SK-N-SH (cell line): ENCODE measurements around the gene HIF1AN. TPM values are rescaled to one million over a fixed set of nuclear protein-coding genes. Genes with fewer than 3 reads are reported as not detected.

Source experiments
- CTCF ChIA-PET: fragments of 300-600, 350-600 bp; formaldehyde crosslinking; extraction: SDS; loops from one replicate; lab custom pipeline; 2021; lab: Yijun Ruan, JAX
- POLR2A ChIA-PET: fragments of 350-600 bp; sonication (Branson Sonifier 250); formaldehyde crosslinking; extraction: SDS; loops from one replicate; lab custom pipeline; 2020; ENCODE audit warnings: antibody characterized with exemption, inconsistent platforms; lab: Yijun Ruan, JAX
- DNase-seq: peaks from one replicate; pipeline ENCODE4 v3.0.0; 2012
- H2AFZ ChIP-seq: fragments of 200-600 bp; sonication (generic); 2 replicates; pipeline ENCODE4 v1.8.1; 2016; ENCODE audit warnings: antibody characterized with exemption, mild to moderate bottlenecking, low read depth
- H3F3A ChIP-seq: fragments of 200-600 bp; sonication (generic); replicated peaks from 2 replicates; pipeline ENCODE3; 2016; ENCODE audit warnings: antibody characterized with exemption, mild to moderate bottlenecking; ENCODE audit not compliant: insufficient read depth
- H3K27ac ChIP-seq, 2 experiments: fragments of 200-500 bp in 1 of 2; fragments of 200-600 bp in 1 of 2; sonication (Bioruptor generic) in 1 of 2; sonication (generic), shearing (Covaris generic) in 1 of 2; 2 replicates each; pipeline versions ENCODE4 v1.5.1 to v1.6.1; 2014 to 2016; ENCODE audit warnings: low read depth in 2 of 2, inconsistent platforms in 1 of 2, low read length in 1 of 2, mild to moderate bottlenecking in 1 of 2, mixed read lengths in 1 of 2
- H3K27me3 ChIP-seq: fragments of 200-600 bp; sonication (generic), shearing (Covaris generic); 2 replicates; pipeline ENCODE4 v1.6.1; 2016; ENCODE audit warnings: mixed run types; ENCODE audit not compliant: insufficient read depth
- H3K36me3 ChIP-seq, 2 experiments: fragments of 200-500 bp in 1 of 2; fragments of 200-600 bp in 1 of 2; sonication (Bioruptor generic) in 1 of 2; sonication (generic) in 1 of 2; replicated peaks in 1 of 2; 2 replicates each; pipeline versions ENCODE3 to v1.5.1; 2014 to 2016; ENCODE audit warnings: low read length in 1 of 2, mild to moderate bottlenecking in 1 of 2; ENCODE audit not compliant: insufficient read depth in 2 of 2, control insufficient read depth in 1 of 2
- H3K4me1 ChIP-seq, 2 experiments: fragments of 200-500 bp in 1 of 2; fragments of 200-600 bp in 1 of 2; sonication (Bioruptor generic) in 1 of 2; sonication (generic), shearing (Covaris generic) in 1 of 2; 2 replicates each; pipeline versions ENCODE4 v1.5.1 to v1.6.1; 2014 to 2016; ENCODE audit warnings: low read depth in 1 of 2, low read length in 1 of 2, mixed run types in 1 of 2; ENCODE audit not compliant: insufficient read depth in 2 of 2, control insufficient read depth in 1 of 2
- H3K4me2 ChIP-seq: fragments of 200-600 bp; sonication (generic), shearing (Covaris generic); 2 replicates; pipeline ENCODE4 v1.6.1; 2017; ENCODE audit warnings: mixed run types
- H3K4me3 ChIP-seq, 2 experiments: fragments of 200-500 bp in 1 of 2; fragments of 200-600 bp in 1 of 2; sonication (Bioruptor generic) in 1 of 2; sonication (generic), shearing (Covaris generic) in 1 of 2; 2 replicates each; pipeline versions ENCODE4 v1.5.1 to v1.8.1; 2014 to 2016; ENCODE audit warnings: low read depth in 2 of 2, inconsistent platforms in 1 of 2, low read length in 1 of 2, mild to moderate bottlenecking in 1 of 2, mixed read lengths in 1 of 2, moderate library complexity in 1 of 2
- H3K79me2 ChIP-seq: fragments of 200-600 bp; sonication (generic); 2 replicates; pipeline ENCODE4 v1.8.1; 2017; ENCODE audit warnings: mild to moderate bottlenecking; ENCODE audit not compliant: insufficient read depth
- H3K9ac ChIP-seq: fragments of 200-600 bp; sonication (generic); 2 replicates; pipeline ENCODE4 v1.6.1; 2017; ENCODE audit warnings: mixed run types
- H3K9me2 ChIP-seq: fragments of 200-600 bp; sonication (generic); 2 replicates; pipeline ENCODE4 v1.6.1; 2017; ENCODE audit warnings: mixed run types
- H3K9me3 ChIP-seq: fragments of 200-600 bp; sonication (generic); 2 replicates; pipeline ENCODE4 v1.6.1; 2017; ENCODE audit warnings: mixed run types, mild to moderate bottlenecking, moderate library complexity
- H4K20me1 ChIP-seq: fragments of 200-600 bp; sonication (generic); 2 replicates; pipeline ENCODE4 v1.6.1; 2017; ENCODE audit warnings: mild to moderate bottlenecking, mixed run types; ENCODE audit not compliant: insufficient read depth
- CTCF ChIP-seq: fragments of 200-600 bp; sonication (generic); IDR thresholded peaks from 2 replicates; pipeline ENCODE4 v1.6.1; 2017; ENCODE audit warnings: antibody characterized with exemption, mild to moderate bottlenecking, moderate library complexity
- FOSL2 ChIP-seq: IDR thresholded peaks from 2 replicates; pipeline ENCODE4 v1.4.0; 2012; ENCODE audit warnings: low read depth, mild to moderate bottlenecking, moderate library complexity, borderline replicate concordance
- FOXJ3 ChIP-seq: sonication (generic); formaldehyde crosslinking; IDR thresholded peaks from 2 replicates; pipeline ENCODE4 v1.5.1; 2020; ENCODE audit warnings: mild to moderate bottlenecking, missing genetic modification reagents
- GATA2 ChIP-seq: sonication (generic); formaldehyde crosslinking; IDR thresholded peaks from 2 replicates; pipeline ENCODE4 v1.5.0; 2020; ENCODE audit warnings: mild to moderate bottlenecking, missing genetic modification reagents
- IRF3 ChIP-seq: fragments of 150-350 bp; IDR thresholded peaks from 2 replicates; pipeline ENCODE4 v1.6.1; 2016; ENCODE audit warnings: mild to moderate bottlenecking, low read depth, low read length
- MXI1 ChIP-seq: IDR thresholded peaks from 2 replicates; pipeline ENCODE4 v1.6.1; 2012; ENCODE audit warnings: mild to moderate bottlenecking, low read depth, low read length, improper control_type of control experiment
- POLR2AphosphoS5 ChIP-seq: IDR thresholded peaks from 2 replicates; pipeline ENCODE4 v1.6.1; 2012; ENCODE audit warnings: low read depth, low read length
- RAD21 ChIP-seq: IDR thresholded peaks from 2 replicates; pipeline ENCODE4 v1.6.1; 2012; ENCODE audit warnings: mild to moderate bottlenecking, low read length
- RCOR1 ChIP-seq: fragments of 150-350 bp; IDR thresholded peaks from 2 replicates; pipeline ENCODE4 v1.6.1; 2017; ENCODE audit warnings: antibody characterized with exemption, low read length
- RFX5 ChIP-seq: IDR thresholded peaks from 2 replicates; pipeline ENCODE4 v1.6.1; 2012; ENCODE audit warnings: mild to moderate bottlenecking, improper control_type of control experiment, low read length
- SIN3A ChIP-seq: IDR thresholded peaks from 2 replicates; pipeline ENCODE4 v1.6.1; 2012; ENCODE audit warnings: low read depth, mild to moderate bottlenecking, low read length, moderate library complexity, borderline replicate concordance
- SMC3 ChIP-seq: IDR thresholded peaks from 2 replicates; pipeline ENCODE4 v1.6.1; 2012; ENCODE audit warnings: low read depth, low read length, improper control_type of control experiment
- WGBS: methylation state at CpG from one replicate; pipeline ENCODE4 v1.1.6; 2017; ENCODE audit warnings: low lambda C conversion rate; 5-methylcytosine and 5-hydroxymethylcytosine counted together
- polyA plus RNA-seq, 3 experiments: library from polyadenylated mRNA; depleted of rRNA; stranded (reverse); fragments of >200 nt; gene quantifications; 2 replicates each; pipeline ENCODE4 v1.2.3, GENCODE V29; 2012

Gene HIF1AN
- polyA plus RNA-seq, 1 of the 3 experiments (the other 2 are of a cell fraction): 8.1 TPM

- TF ChIP-seq POLR2AphosphoS5 (no peak), GATA2 (CRISPR knock-in tag) (peak; percentile 14; the same call in 1 of the 2 replicates), RAD21 (no peak), CTCF (peak; percentile 32), SMC3 (no peak), IRF3 (no peak)
- TF ChIP-seq, all 33 proteins: peak for 2
- H3K4me1 ChIP-seq: peaks cover 5 to 8% of the 10 kb centered on the region in 2 experiments; a peak in 3 of 4 replicates
- no peak overlapping the region for H3K4me3 ChIP-seq
- no peak overlapping the region for H3K9ac ChIP-seq
- no peaks in the 10 kb centered on the region for H3K79me2 ChIP-seq
- H3K9me2 ChIP-seq: no peaks in the 10 kb centered on the region
- H3F3A ChIP-seq: peaks cover 11% of the 10 kb centered on the region
- no peaks in the 10 kb centered on the region for H3K27me3 ChIP-seq
- no peaks in the 10 kb centered on the region for H4K20me1 ChIP-seq
- H3K27ac ChIP-seq: no peak overlapping the region
- H3K36me3 ChIP-seq: no peaks in the 10 kb centered on the region
- DNase-seq: peak; percentile 36
- no peaks in the 10 kb centered on the region for H3K9me3 ChIP-seq
- no peak overlapping the region for H2AFZ ChIP-seq
- 79% methylated on average over 2 of the region's 2 CpGs for WGBS
- no peak overlapping the region for H3K4me2 ChIP-seq
- POLR2A ChIA-PET: no interaction called here
- CTCF ChIA-PET: interaction anchor here (1.3 to 8.4 kb wide), 8 partner anchors 10 to 362 kb away, joined by 4 to 126 read pairs (median 58); partner anchors contain the start of genes HIF1AN and NDUFB8
Measured at GRCh38 chr10:100516847-100517246, 18.9 kb upstream of the HIF1AN start.

- ChIA-PET POLR2A (interaction anchor here (1.1 to 1.3 kb wide), 3 partner anchors 37 to 172 kb away, joined by 3 to 7 read pairs (median 3); partner anchors contain the start of gene SCD), CTCF (interaction anchor here (0.6 to 8.4 kb wide), 63 partner anchors 10 to 673 kb away, joined by 3 to 126 read pairs (median 5); partner anchors contain the start of genes HIF1AN, NDUFB8, PKD2L1 and SCD)
- Histone ChIP-seq H3K9me2 (no peaks in the 10 kb centered on the region), H3K4me3 (peak overlapping the region in 1 of 2 experiments; percentile 30; a peak in 2 of 4 replicates), H3K4me2 (peak overlapping the region; percentile 2; the same call in 1 of the 2 replicates), H3K27ac (no peak overlapping the region), H4K20me1 (no peaks in the 10 kb centered on the region), H3K9me3 (no peaks in the 10 kb centered on the region), H3K79me2 (no peaks in the 10 kb centered on the region), H3K27me3 (no peaks in the 10 kb centered on the region), H3K36me3 (peaks cover 0 to 5% of the 10 kb centered on the region in 2 experiments), H3F3A (peaks cover 17% of the 10 kb centered on the region), H3K4me1 (peaks cover 5 to 8% of the 10 kb centered on the region in 2 experiments; a peak in 3 of 4 replicates), H2AFZ (no peak overlapping the region), H3K9ac (no peak overlapping the region)
- WGBS: 22% methylated on average over 7 of the region's 7 CpGs
- DNase-seq: peak; percentile 71
- TF ChIP-seq CTCF: peak; percentile 85
- TF ChIP-seq MXI1: no peak
- peak; percentile 75 for TF ChIP-seq RAD21
- no peak; the same call in 1 of the 2 replicates for TF ChIP-seq SIN3A
- peak; percentile 26; the same call in 1 of the 2 replicates for TF ChIP-seq RCOR1
- TF ChIP-seq SMC3: peak; percentile 57
- peak; percentile 7; the same call in 1 of the 2 replicates for TF ChIP-seq RFX5
- TF ChIP-seq FOSL2: no peak
- TF ChIP-seq FOXJ3 (CRISPR knock-in tag): no peak
Measured at GRCh38 chr10:100518761-100519241, 16.9 kb upstream of the HIF1AN start.
